HG02763 (cell line): ENCODE data around the gene FHDC1.

Experiments
- ATAC-seq: cut with Tn5 transposase; IDR thresholded peaks from one replicate; pipeline ENCODE4 v1.9.1; 2021; ENCODE audit warnings: mild to moderate bottlenecking, moderate library complexity; ENCODE audit not compliant: unreplicated experiment

Gene FHDC1

DNA sequence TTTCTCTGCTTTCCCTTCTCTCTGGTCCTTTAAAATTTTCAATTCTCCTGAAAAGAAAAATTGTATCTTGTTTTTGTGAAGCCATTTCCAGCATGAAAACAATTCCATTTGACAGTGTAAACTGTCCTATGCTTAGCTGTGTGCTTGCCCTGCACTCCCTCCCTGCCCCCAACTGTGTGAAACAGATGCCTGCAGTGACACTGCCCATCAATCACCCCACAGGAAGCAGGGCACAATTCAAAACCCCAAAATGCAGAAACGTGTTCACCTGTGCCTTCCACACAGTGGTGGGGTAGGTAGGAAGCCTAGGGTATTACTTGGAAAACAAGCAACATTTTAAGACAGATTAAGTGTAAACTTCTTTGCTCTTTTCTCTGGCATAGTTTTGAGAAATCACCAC is 6.2 kb upstream of the FHDC1 start:
- ATAC-seq = no peak

DNA sequence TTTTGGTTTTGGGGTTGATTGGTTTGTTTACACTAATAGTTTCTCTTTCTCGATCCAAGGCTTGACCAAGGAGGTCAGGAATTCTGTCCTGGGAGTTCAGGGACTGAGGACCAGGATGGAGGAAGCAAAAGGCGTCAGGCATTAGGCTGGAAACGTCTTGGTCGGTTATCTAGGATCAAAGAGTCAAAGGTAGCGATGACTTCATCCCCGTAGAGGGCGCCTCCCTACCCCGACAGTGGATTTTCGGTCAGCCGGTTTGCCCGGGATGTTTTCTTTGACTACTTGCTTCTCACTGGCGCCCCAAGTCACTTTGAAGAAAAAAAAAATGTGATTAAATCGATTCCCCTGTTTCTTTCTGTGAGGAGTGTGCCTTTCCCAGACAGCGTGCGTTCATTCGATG is 980 bp upstream of the FHDC1 start:
- no peak for ATAC-seq

DNA sequence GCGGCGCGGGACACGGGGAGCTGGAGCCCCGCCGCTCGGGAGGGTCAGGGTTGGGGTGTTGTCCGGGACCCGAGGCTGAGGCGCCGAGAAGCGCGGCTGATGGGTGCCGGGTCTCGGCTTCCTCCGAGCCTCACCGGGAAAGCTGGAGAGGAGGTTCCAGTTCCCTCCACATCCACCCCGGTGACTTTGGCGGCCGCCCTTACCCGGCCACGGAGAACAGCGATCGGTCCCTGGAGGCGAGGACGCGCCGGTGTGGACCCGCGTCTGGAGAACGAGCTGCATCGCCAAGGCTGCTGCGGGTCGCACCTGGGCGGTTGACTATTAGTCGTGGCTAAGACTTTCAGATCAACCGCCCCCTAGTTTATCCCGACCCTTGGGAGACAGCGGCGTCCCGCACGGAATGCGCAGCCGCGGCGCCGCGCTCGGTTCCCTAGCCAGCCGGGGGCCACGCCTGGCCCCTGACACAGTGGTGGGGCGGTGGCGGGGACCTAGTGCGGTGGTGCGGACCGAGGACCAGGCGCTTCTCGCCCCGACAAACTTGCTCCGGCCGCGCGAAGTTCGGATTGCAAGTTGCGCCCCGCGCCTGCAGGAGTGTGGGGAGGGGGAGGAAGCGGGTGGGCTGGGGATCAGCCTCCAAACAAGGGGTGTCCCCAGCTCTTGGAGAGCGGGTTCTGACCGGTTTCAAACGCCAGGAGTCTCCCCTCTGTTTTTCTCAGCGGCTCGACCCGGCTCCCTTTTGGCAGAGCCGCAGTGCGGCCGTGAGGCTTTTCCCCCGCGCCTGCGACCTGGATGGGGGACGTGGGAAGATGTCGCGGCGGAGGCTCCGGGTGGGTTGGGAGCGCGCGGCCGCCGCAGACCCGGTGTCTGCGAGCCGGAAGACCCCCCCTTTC is 568 bp downstream of the FHDC1 start:
- ATAC-seq = no peak

DNA sequence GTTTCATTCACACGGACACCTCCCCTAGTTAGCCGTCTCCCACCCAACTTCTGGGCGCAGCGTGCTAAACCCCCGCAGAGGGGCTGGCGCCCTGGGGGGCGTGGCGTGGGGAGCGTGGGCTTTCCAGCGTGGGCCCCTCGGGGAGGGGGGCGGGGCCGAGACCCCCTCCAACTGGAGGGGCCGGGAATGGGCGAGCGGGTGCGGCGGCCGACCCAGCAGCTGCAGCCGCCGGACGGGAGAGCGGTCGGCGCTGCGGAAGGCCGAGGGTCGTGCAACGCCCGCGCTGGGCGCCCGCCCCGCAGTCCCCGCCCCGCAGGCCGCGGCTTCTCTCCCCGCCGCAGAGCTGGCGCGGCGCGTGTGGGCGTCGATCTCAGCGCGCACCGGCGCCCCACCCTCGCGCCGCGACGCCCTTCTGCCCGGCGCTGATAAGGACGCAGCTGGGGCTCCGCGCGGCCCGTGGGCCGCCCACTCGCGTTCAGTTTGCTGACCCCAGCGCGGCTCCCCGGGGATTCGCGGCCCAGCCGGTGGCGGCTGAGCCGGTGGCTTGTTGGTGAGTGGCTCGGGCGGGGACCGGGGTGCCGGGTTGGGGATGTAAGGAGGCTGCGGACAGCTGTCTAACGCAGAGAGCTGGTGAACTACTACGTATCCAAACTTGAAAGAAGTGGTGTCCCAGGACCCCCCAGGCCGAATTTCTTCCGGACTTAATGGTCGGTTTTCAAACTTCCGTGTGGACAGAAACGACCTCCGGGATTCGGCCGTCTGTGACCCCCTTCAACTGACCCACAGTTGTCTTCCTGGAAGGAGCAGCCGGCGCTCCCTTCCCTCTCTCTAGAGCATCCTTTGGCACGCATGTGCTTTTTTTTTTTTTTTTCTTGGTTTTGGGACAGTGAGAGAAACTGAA is 1.5 kb downstream of the FHDC1 start:
- no peak for ATAC-seq

DNA sequence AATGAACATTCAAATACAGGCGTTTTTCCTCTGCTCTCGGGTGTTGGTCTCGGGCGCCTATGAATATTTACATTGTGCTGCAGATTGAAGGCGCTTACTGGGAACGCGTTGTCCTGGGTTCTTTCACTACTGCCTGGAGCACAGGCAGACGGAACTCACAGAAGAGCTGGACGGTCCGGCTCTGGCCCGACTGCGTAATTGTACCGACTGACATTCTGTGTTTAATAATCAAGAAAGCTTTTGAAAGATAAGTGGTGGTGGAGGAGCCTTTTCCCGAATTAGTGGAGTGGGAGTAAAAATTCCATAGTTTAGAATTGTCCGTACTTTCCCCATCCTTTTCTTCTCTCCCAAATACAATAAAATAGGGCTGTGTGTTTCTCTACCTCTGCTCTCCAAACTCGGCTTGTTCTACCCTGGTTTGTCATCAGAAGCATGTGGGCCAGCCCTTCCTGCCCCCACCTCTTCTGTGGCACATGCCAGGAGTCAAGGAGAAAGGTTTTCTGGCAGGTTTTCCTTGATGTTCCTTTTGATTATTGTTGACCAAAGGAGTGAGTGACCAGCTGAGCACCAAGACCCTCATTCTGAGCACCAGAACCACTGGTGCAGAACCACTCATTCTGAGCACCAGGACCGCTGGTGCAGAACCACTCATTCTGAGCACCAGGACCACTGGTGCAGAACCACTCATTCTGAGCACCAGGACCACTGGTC is 2.3 kb downstream of the FHDC1 start:
- ATAC-seq = no peak

DNA sequence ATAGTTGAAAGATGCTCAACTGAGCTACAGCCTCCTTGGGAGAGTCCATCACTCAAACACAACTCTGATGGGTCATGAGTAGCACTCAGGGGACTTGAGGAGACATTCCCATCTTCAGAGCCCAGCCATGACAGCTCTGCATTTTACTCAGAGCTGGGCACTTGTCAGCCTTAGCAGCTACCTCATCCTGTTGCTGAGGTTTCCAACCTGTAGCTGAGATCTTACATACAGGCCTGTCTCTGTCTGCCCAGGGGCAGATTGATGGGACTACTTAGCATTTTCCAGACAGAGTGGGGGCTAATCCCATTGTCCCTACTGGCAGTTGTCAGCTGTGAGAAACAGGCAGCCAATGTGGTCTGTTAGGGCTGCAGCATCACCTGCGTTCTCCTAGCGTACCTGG is 3.5 kb downstream of the FHDC1 start:
- ATAC-seq = no peak

DNA sequence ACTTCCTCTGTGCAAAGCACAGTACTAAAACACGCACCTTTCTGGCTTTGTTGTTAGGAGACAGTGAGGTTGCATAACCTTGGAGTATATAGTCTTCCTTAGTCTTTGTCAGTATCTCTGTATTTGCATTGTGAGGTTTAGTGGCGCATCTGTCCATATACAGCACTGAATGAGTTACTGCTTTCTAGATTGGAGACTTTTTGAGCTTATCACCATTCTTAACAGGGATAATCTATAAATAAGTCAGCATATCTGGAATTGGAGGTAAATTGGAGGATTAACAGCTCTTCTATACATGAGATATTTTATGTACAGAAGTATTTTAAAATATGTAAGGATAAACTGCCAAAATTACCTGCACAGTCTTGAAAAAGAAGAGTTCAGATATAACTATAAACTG is 4.3 kb downstream of the FHDC1 start:
- no peak for ATAC-seq

DNA sequence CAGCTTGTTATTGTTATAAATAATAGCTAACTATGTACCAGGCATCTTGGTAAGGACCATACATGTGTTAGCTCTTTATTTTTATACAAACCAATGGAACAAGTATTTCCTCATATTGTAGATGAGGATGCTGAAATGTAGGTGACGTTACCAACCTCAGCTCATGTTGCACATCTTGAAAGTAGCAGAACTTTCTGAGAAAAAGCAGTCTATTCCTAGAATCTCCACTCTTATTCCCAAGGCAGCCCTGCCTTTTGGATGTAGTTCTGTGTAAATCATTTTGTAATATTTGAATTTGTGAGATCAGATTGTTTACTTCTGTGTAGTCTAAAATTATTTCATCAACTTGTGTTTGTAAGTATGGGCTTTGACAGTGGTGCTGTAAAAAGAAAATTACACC is 5.3 kb downstream of the FHDC1 start:
- no peak for ATAC-seq

DNA sequence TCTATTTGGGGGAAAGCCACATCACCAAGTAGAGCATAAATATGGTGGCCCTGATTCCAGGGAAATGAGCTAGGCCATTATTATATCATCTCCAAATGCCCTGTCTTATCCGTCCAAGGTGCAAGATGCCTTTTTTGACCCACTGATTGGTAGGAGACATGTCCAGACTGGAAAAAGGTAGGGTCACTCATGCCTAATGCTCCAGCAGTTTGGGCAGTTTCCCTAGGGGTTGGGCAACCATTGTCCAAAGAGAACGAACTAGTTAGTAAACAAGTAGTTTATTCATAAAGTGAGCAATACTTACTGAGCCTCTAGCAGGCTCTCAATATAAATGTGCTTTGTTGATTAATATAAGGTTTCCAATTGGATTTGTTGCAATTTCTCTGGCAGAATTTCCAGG is 6.2 kb downstream of the FHDC1 start:
- ATAC-seq = no peak

DNA sequence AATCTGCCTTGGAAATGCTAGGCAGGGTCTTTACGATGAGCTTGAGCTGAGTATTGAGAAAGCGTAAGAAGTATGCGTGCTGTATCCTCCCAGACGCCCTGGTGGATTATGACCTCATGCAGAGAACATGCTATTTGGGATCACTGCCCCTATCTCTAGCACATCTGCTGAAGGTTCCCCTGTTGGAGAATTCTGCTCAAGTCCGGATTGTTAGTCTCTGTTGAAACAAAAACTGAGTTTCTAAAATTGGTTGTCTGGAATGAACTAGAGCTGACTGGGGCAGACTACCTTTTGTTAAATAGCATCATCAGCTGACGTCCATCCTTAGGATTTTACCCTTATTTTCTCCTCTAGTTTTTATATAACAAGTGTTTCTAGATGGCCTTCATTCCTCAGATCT is 7.5 kb downstream of the FHDC1 start:
- ATAC-seq = no peak

DNA sequence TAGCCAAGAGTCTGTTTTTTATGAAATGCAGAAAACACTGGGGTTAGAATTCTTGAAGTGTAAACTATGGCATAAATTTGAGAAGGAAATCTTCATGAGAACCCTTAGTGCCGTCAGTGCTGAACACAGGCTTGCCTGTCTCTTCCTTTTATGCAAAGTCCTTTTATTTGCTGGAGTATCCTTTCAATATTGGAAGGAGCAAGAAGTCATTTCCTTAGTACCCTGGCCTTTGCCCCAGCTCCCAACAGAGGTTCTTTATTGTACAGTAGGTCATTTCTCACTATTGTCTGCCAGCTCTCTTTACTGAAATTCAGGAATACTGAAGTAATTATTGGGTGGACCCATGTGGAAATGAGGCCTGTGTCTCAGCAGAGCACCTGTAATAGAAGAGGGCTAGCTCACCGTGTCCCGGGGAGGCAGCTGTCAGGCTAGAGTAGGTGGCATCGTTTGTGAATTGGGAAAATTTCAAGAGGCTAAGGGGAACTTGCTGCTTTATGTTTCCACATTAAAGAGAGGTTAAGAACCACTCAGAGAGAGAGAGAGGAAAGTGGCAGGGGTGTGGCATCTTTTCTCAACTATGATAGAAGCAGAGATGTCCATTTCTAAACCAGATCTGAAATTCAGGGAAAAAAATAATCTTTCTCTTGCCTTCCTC is 8.7 kb downstream of the FHDC1 start:
- no peak for ATAC-seq

DNA sequence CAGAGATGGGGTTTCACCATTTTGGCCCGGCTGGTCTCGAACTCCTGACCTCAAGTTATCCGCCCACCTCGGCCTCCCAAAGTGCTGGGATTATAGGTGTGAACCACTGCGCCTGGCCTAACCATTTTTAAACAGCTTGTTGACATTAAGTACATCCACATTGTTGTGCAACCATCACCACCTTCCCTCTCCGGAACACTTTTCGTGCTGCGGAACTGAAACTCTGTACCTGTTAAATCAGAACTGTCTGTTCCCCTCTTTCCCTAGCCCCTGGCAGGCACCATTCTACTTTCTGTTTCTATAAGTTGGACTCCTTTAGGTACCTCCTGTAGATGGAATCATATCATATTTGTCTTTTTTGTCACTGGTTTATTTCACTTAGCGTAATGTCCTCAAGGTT is 9.5 kb downstream of the FHDC1 start:
- no peak for ATAC-seq

DNA sequence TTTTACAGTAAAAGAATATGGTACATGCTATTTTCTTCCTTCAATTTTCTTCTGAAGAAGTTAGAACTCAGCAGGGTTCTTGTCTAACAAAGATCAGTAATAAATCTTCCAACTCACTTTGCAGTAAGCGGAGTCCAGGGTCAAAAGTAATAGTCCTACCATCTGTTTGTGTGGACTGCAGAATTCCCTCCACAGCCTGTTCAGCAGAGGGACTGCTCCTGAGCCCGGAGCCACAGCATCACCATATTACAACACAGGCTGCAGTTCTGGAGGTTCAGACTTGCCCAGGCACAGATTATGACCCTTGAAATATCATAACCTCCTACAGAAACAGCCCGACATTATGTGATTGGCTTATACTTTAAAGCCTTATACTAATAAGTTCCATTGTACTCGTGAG is 10.3 kb downstream of the FHDC1 start:
- ATAC-seq = no peak

DNA sequence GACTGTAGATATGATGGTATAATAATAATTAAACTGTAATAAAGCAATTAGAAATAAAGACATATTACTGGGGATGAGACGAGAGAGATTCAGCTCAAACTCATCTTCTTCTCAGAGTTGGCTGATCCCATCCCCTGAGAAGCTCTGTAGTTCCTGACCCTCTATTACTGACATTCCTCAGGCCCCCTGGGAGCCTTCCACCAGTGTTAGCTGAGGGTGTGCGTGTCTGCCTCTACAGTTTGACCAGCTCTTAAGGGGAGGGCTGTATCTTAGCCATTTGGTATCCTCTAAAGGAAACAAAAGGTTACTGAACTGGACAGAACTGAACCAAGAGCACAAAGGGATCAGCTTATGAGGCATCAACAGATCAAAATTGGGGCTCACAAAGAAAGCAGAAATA is 11.2 kb downstream of the FHDC1 start:
- ATAC-seq = no peak

DNA sequence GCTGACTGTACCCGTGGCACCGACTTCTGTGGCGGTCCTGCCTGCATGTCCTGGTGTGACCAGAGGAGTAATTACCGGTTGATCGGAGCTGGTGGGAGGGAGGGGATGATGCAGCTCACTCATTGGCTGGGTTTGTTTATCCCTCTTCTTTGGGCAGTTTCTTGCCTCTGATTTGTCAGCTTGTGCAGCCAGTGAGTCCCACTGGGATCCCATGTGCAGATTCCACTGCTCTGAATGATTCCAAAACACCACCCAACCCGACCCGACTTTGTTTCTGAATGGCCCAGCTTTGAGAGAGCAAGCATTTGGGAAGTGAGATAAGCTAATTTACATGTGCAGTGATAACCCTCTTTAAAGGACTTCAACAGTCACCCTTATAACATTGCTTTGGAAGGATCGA is 13.8 kb downstream of the FHDC1 start:
- no peak for ATAC-seq

DNA sequence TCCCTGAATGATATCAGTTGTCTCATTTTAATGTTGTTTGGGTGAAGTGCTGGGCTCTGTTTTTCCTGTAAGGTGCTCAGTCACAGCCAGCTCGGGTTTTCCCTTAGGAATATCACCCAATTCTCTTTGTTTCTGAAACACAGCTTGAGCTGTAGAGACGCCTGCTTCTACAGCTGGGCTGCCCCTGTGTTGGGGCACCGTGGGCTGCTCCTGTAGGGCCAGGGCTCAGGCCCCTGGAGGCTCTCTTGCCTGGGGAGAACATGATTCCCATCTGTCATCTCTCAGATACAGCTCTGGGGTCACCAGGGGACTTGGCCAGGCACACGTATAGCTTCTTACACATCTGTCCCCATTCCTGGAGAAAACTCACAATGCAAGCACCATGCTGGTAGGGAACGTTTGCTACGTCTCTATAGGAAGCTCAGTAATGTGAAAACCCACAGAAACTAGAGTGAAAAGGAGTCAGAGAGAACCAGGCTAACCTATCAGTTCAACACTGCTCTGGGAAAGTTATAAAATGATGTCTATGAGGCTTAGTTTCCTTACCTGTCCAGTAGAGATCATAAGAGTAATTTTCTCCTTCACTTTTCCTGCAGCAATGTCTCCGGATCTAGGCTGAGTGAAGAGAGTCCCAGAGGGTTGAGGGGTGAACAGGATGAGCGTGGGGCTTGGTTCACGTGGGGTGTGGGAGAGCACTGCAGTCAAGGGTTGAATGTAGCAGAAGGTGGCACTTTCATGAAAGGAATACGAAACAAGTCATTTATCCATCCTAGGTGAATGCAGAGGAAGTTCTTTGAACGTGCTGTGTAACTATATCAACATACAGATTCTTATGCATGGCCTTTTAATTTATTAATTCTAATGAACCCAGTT is 14.5 kb downstream of the FHDC1 start:
- ATAC-seq = no peak

DNA sequence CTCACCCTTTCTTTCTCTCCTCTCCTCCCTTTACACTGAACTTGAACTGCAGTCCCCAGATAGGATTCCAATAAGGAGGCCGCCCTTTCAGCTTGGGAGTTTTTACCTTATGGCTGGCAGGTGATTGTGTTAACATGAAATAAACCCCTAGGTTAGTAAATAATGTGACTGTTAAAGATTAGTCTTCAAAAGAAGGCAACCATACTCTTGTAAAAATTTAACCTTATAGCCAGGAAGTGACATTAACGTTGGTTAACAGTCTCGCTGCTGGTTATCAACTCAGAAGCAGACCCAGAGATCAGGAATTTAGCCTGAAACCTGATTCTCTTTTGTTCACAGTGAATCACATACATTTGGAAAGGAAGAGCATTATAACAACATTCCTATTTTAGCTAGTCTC is 15.2 kb downstream of the FHDC1 start:
- ATAC-seq = no peak

DNA sequence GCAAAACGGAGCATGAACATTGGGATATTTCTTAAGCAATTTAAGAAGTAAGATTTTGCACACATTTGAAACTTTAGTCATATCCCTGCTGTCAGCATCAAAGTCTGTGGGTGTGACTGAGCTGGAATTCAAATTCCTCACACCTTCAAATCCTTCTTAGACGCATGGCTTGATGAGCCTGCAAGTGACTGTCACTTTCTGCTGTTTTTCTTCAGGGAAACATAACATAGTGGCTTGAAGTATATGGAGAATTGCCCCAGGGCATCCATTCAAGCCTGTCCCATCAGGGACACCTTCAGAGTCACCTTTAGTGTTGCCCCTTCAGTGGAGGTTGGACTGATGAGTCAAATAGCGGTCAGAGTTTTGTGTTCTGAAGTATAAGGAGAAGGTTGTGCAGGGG is 17.4 kb downstream of the FHDC1 start:
- ATAC-seq = no peak

DNA sequence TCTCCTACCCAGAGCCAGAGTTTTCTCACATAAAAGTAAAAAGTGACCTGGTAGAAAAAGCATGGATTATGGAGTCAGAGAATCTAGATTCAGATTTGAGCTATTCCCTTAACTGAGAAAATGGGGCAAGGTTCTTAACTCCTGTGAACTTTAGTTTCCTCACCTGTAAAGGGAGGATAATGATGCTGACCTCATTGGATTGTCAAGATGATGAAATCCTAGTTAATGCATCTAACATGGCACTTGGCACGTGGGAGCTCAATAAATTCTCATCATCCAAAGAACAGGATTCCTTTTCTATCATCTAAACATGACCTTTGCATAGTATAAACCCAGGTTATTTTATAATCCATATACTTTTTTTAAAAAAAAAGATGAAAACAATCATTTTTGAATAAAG is 18.6 kb downstream of the FHDC1 start:
- ATAC-seq = no peak

DNA sequence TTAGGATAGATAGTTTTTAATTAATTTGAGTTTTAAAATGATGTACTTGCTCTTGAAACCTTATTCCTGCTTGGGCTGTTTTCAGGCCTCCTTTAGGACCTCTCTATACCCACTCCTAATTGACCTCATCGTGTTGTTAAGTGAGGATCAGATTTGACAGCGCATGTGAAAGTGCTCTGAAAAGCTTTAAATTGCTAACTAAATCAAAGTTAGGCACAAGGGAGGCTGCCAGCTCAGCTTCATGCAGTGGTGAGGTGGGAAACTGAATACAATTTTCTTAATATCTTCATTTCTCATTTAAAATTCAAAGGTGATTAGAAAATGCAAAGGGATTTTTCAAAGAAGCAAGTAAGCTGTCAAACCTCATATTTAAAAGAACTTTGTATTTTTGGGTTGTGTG is 20.0 kb downstream of the FHDC1 start:
- ATAC-seq = no peak
